ENCODE results near the gene INTS12. TPM values are rescaled to one million over a fixed set of nuclear protein-coding genes. Genes with fewer than 3 reads are reported as not detected.

Gene INTS12
- total RNA-seq, 2 experiments from 2014 or later, result 17.8 to 19.9 TPM

DNA sequence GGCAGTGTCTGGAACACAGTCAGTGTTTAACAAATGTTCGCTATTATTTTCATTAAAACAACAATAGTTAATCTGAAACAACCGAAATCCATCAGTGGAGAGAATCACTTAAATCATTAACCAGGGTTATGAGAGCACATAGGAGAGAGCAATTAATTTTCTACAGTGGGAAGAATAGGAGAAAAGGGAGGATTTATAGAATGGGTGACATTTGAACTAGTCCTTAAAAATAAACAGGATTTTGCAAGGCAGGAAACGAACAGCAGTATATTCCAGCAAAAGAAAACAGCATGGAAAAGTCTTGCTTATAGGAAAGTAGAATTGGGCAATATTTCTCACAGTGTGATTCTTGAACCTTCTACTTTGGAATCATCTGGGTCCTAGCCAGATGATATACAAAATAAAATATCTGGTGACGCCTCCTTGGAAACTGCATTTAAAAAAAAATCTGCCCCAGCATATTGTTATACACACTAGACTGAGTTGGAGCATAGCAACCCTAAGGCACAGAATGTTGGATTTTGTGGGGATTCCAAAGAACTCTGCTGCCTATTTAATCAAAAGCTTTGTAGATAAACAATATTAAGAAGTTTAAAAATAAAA is 56.1 kb downstream of the INTS12 start:
- Mint-ChIP-seq H3K36me3 (ENCODE audit: low read depth) (no peaks in the 10 kb centered on the region), H3K27me3 (peaks cover 28% of the 10 kb centered on the region), H3K4me3 (no peak overlapping the region)

DNA sequence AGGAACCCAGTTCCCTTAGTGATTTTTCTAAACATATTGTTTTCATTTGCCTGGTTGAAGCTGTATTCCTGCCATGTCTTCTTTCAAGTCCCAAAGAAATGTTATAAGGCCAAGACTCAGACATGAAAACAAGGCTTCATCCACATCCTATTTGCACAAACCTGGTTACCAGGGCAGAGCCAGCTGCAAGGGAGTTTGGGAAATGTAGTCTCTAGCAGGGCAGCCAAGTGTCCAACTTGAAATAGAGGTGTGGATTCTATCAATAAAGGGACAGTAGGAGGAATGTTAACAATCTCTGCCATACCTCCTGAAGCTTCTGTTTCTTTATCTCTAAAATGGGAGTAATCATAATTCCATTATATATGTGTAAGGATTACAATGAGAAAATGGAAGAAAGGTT is 56.6 kb downstream of the INTS12 start:
- intact Hi-C loops (cut with DNase I, micrococcal nuclease), result no loop called here
- H3K9me3 ChIP-seq (ENCODE audit: control insufficient read depth in 1 of 2, insufficient read depth in 1 of 2, low read length in 2 of 2), result no peaks in the 10 kb centered on the region
- ChIA-PET CTCF (no interaction called here), POLR2A (no interaction called here)
- H3K9me3 Mint-ChIP-seq, result no peaks in the 10 kb centered on the region
- peaks cover 33% of the 10 kb centered on the region for H3K27me3 Mint-ChIP-seq
- no peak overlapping the region for H3K27ac Mint-ChIP-seq
- TF ChIP-seq, protein P1, sequence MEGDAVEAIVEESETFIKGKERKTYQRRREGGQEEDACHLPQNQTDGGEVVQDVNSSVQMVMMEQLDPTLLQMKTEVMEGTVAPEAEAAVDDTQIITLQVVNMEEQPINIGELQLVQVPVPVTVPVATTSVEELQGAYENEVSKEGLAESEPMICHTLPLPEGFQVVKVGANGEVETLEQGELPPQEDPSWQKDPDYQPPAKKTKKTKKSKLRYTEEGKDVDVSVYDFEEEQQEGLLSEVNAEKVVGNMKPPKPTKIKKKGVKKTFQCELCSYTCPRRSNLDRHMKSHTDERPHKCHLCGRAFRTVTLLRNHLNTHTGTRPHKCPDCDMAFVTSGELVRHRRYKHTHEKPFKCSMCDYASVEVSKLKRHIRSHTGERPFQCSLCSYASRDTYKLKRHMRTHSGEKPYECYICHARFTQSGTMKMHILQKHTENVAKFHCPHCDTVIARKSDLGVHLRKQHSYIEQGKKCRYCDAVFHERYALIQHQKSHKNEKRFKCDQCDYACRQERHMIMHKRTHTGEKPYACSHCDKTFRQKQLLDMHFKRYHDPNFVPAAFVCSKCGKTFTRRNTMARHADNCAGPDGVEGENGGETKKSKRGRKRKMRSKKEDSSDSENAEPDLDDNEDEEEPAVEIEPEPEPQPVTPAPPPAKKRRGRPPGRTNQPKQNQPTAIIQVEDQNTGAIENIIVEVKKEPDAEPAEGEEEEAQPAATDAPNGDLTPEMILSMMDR (IDR thresholded peaks at IDR 0.05), result no peak
- H3K4me1 Mint-ChIP-seq (ENCODE audit: low read depth), result no peaks in the 10 kb centered on the region
- H3K4me3 ChIP-seq (ENCODE audit: low read length), result no peak overlapping the region
- H3K36me3 Mint-ChIP-seq (ENCODE audit: low read depth), result no peaks in the 10 kb centered on the region
- H3K4me3 Mint-ChIP-seq, result no peak overlapping the region
- no peaks in the 10 kb centered on the region for H3K36me3 ChIP-seq (ENCODE audit: insufficient read depth, low read length)
- ATAC-seq (ENCODE audit: poor library complexity) (no peak), DNase-seq (no peak)
- H3K4me1 ChIP-seq (ENCODE audit: insufficient read depth, low read length), result no peaks in the 10 kb centered on the region
- H3K27ac ChIP-seq (ENCODE audit: low read depth in 1 of 2, low read length in 2 of 2), result no peak overlapping the region
- H3K27me3 ChIP-seq (ENCODE audit: control insufficient read depth in 1 of 2, insufficient read depth in 2 of 2, low read length in 2 of 2), result peaks cover 4 to 17% of the 10 kb centered on the region in 2 experiments

More for the DNA sequence above, 56.1 kb downstream of the INTS12 start:
- ChIA-PET POLR2A (no interaction called here), CTCF (no interaction called here)
- H3K27ac ChIP-seq (ENCODE audit: low read depth in 1 of 2, low read length in 2 of 2), result no peak overlapping the region
- Mint-ChIP-seq H3K9me3 (no peaks in the 10 kb centered on the region), H3K27ac (no peak overlapping the region), H3K4me1 (ENCODE audit: low read depth) (no peaks in the 10 kb centered on the region)
- DNase-seq (no peak), ATAC-seq (ENCODE audit: poor library complexity) (no peak)
- no peaks in the 10 kb centered on the region for H3K36me3 ChIP-seq (ENCODE audit: insufficient read depth, low read length)
- H3K9me3 ChIP-seq (ENCODE audit: control insufficient read depth in 1 of 2, insufficient read depth in 1 of 2, low read length in 2 of 2), result no peaks in the 10 kb centered on the region
- no peaks in the 10 kb centered on the region for H3K4me1 ChIP-seq (ENCODE audit: insufficient read depth, low read length)
- peaks cover 4 to 17% of the 10 kb centered on the region in 2 experiments for H3K27me3 ChIP-seq (ENCODE audit: control insufficient read depth in 1 of 2, insufficient read depth in 2 of 2, low read length in 2 of 2)
- H3K4me3 ChIP-seq (ENCODE audit: low read length), result no peak overlapping the region
- TF ChIP-seq, protein P1 (IDR thresholded peaks at IDR 0.05), result no peak
- intact Hi-C loops (cut with DNase I, micrococcal nuclease), result no loop called here

DNA sequence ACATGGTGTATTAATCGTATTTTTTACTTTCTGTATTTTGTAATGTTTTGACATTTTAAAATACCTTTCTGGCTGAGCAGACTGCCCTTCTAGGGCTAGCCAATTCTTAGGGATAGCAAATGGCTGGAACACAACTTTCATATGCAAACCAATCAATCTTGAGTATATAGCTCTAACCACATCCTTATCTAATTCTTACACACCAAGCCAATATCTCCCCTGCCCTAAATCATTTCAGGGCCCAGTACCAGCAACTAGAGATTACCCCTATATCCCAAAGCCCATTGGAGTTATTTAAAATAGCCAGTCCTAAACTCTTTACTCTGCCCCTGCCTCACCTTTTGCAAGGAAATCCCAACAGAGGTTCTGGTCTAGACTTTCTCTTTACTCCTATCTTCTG is 58.3 kb downstream of the INTS12 start:
- Mint-ChIP-seq H3K4me1 (ENCODE audit: low read depth) (no peaks in the 10 kb centered on the region), H3K9me3 (no peaks in the 10 kb centered on the region), H3K27me3 (peaks cover 42% of the 10 kb centered on the region), H3K27ac (no peak overlapping the region), H3K36me3 (ENCODE audit: low read depth) (no peaks in the 10 kb centered on the region), H3K4me3 (no peak overlapping the region)
- intact Hi-C loops (cut with DNase I, micrococcal nuclease), result no loop called here
- Histone ChIP-seq H3K9me3 (ENCODE audit: control insufficient read depth in 1 of 2, insufficient read depth in 1 of 2, low read length in 2 of 2) (no peaks in the 10 kb centered on the region), H3K36me3 (ENCODE audit: insufficient read depth, low read length) (no peaks in the 10 kb centered on the region), H3K4me1 (ENCODE audit: insufficient read depth, low read length) (no peaks in the 10 kb centered on the region), H3K27ac (ENCODE audit: low read depth in 1 of 2, low read length in 2 of 2) (no peak overlapping the region), H3K27me3 (ENCODE audit: control insufficient read depth in 1 of 2, insufficient read depth in 2 of 2, low read length in 2 of 2) (peaks cover 4 to 17% of the 10 kb centered on the region in 2 experiments), H3K4me3 (ENCODE audit: low read length) (no peak overlapping the region)
- DNase-seq, result no peak
- POLR2A ChIA-PET, result interaction anchor here (0.7 kb wide), 1 partner anchor 18 kb away, joined by 3 read pairs; no protein-coding TSS in a partner anchor
- TF ChIP-seq, protein P1 (IDR thresholded peaks at IDR 0.05), result no peak
- CTCF ChIA-PET, result no interaction called here
- no peak for ATAC-seq (ENCODE audit: poor library complexity)
